GM18517 (cell line): ENCODE measurements around the gene GPR161.

ENCODE experiments used
- ATAC-seq: cut with Tn5 transposase; IDR thresholded peaks from one replicate; pipeline ENCODE4 v1.9.1; 2021; ENCODE audit warnings: mild to moderate bottlenecking, moderate library complexity; ENCODE audit not compliant: unreplicated experiment

Gene GPR161

DNA sequence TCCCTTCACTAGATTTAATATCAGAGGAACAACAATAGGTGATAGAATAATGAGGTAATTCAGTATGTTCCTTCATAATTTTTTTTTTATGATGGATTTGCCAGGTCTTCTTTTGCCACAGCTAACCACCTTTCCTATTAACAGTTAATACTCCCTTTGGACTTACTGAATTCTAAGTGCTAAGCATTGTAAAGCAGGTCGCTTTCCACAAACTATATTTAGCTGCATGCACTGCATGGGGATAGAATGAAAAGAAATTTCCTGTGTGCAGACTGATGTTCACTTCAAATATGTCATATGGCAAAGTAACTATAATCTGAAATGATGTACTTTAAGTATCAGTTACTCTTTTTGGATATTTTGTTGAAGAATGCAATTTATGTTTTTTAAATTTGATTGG lies 85.8 kb downstream of the GPR161 start:
- no peak for ATAC-seq

- no peak for ATAC-seq
Observed at GRCh38 chr1:168050307-168050706, 86.4 kb downstream of the GPR161 start.

GRCh38 chr1:168045311-168045710 lies 91.4 kb downstream of the GPR161 start:
- ATAC-seq = no peak

DNA sequence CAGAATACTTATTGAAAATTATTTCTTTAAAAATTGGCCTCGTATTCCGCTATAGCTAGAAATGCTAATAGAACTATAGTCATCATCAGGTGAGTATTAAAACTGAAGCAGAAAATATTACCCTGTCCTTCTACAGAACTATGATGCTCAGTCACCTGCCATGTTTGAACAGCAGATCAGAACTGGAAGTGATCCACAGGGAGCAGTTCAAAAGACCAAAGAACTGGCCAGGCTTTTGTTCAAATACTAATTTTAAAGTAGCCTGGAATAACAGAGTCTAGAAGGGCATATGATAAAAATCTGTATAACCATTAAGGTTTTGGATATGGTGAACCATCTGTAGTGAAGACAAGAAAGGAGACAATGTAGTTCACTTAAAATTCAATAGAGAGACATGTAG lies 94.4 kb downstream of the GPR161 start:
- no peak for ATAC-seq

DNA sequence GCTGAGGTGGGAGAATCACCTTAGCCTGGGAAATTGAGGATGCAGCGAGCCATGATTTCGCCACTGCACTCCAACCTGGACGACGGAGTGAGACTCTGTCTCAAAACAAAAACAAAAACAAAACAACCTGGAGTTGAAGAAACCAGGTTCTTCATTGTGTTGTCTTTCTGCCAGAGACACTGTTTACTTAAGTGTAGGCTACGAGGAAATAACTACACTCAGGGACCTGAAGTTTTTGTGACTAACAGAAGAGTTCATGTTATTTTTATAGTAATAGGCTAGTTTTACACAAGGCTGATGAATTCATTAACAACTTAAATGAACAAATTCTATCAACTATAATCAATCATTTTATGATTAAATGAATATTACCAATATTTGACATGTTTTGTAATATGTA lies 101.4 kb downstream of the GPR161 start:
- ATAC-seq = no peak

DNA sequence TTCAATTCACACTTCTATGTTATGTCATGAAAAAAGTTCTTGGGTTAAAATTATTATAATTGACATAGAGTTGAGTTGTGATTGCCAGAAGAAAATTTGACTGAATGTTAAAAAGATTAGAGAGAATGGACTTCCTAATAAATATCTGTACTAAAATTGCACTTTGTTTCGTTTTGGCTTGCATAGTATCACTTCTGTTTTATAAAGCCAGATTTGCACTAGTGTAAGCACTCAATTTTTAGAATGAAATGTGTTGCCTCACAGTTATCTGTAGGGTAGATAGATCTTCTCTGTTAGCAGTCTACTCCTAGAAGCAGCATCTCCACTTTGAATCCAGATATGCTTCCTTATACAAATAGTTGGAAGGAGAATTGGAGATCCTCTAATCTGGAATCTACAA lies 104.7 kb downstream of the GPR161 start:
- ATAC-seq = no peak

DNA sequence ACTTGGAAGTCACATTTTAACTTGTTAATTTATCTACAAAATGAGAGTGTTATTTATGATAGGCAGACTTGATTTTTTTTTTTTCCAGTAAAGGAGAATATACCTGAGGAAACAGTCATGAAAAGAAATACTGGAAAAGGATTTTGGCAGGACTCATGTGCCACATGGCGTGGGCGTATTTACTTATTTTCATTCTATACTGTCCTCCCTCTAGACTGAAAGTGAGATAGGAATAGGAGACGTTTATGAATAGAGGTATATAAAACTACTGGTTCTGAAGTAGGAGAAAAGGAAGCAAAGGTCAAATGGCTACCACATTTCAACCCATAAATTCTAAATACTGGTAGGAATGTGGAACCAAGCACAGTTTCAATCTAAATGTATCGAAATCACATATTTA lies 105.1 kb downstream of the GPR161 start:
- ATAC-seq = no peak

GRCh38 chr1:168031198-168031597 lies 105.5 kb downstream of the GPR161 start:
- ATAC-seq = no peak
